HCT116 (cell line): ENCODE results near the gene DPM2. TPM values are rescaled to one million over a fixed set of nuclear protein-coding genes. Genes with fewer than 3 reads are reported as not detected.

ENCODE experiments used
- ATAC-seq: fragments of 200-7000 bp; cut with Tn5 transposase; 2 replicates; pipeline ENCODE4 v1.9.1; 2020; ENCODE audit warnings: mild to moderate bottlenecking, moderate library complexity
- BruUV-seq: library from RNA; stranded (reverse); fragments of 400-500 nt; replicated peaks from 2 replicates; lab custom pipeline; 2021; lab: Mats Ljungman, UMichigan
- CTCF ChIA-PET: fragments of 300-600 bp; sonication (Branson Sonifier 250); formaldehyde crosslinking; loops from one replicate; lab custom pipeline; 2021; ENCODE audit warnings: antibody characterized with exemption; lab: Charles Lee
- POLR2A ChIA-PET: fragments of 300-600, 350-600 bp; sonication (Branson Sonifier 250); formaldehyde crosslinking; loops from one replicate; lab custom pipeline; 2021; ENCODE audit warnings: antibody characterized with exemption; lab: Charles Lee
- RAD21 ChIA-PET, 2 experiments: fragments of 300-600 bp; sonication (Branson Sonifier 250); formaldehyde crosslinking; loops; one replicate each; lab custom pipeline; 2023; ENCODE audit warnings: low total read pairs in 2 of 2; ENCODE audit not compliant: uncharacterized antibody in 2 of 2, unreplicated experiment in 2 of 2, low non-redundant PET in 1 of 2; lab: Charles Lee
- DNase-seq: peaks from one replicate; pipeline ENCODE4 v3.0.0-alpha.2; 2010; ENCODE audit warnings: low read depth, low spot score
- H2AFZ ChIP-seq: fragments of 200-600 bp; shearing (Covaris generic), sonication (generic); 2 replicates; pipeline ENCODE4 v1.6.1; 2017; ENCODE audit warnings: low read depth, mixed run types, mixed read lengths, antibody characterized with exemption, low read length; ENCODE audit not compliant: poor library complexity, severe bottlenecking
- H3K27ac ChIP-seq: 2 replicates; pipeline ENCODE4 v1.5.1; 2012; ENCODE audit warnings: low read depth, low read length
- H3K27me3 ChIP-seq: fragments of 200-600 bp; sonication (generic); 2 replicates; pipeline ENCODE4 v1.6.1; 2016; ENCODE audit warnings: mixed run types, low read length, mixed read lengths; ENCODE audit not compliant: insufficient read depth
- H3K36me3 ChIP-seq, 2 experiments: fragments of 200-500 bp in 1 of 2; fragments of 200-600 bp in 1 of 2; sonication (Bioruptor generic) in 1 of 2; sonication (generic) in 1 of 2; 2 replicates each; pipeline versions ENCODE4 v1.5.1 to v1.6.1; 2014 to 2016; ENCODE audit warnings: low read length in 2 of 2, inconsistent platforms in 1 of 2, mixed read lengths in 1 of 2, mixed run types in 1 of 2; ENCODE audit not compliant: insufficient read depth in 2 of 2, control insufficient read depth in 1 of 2
- H3K4me1 ChIP-seq, 2 experiments: fragments of 200-600 bp in 1 of 2; sonication (generic) in 1 of 2; 2 replicates each; pipeline versions ENCODE4 v1.5.1 to v1.6.1; 2012 to 2017; ENCODE audit warnings: low read length in 2 of 2, inconsistent platforms in 1 of 2, mild to moderate bottlenecking in 1 of 2, mixed read lengths in 1 of 2, mixed run types in 1 of 2, moderate library complexity in 1 of 2; ENCODE audit not compliant: insufficient read depth in 2 of 2, control insufficient read depth in 1 of 2
- H3K4me2 ChIP-seq: fragments of 200-600 bp; sonication (generic); 2 replicates; pipeline ENCODE4 v1.6.1; 2017; ENCODE audit warnings: mixed run types, low read length, mixed read lengths
- H3K4me3 ChIP-seq, 2 experiments: fragments of 200-600 bp in 1 of 2; sonication (generic) in 1 of 2; replicated peaks in 1 of 2; 2 replicates each; pipeline ENCODE4 v1.5.1; 2011 to 2016; ENCODE audit warnings: low read length in 2 of 2, control low read depth in 1 of 2, low read depth in 1 of 2, mild to moderate bottlenecking in 1 of 2, mixed read lengths in 1 of 2, mixed run types in 1 of 2
- H3K79me2 ChIP-seq: fragments of 200-600 bp; sonication (generic); 2 replicates; pipeline ENCODE4 v1.6.1; 2017; ENCODE audit warnings: mild to moderate bottlenecking, mixed run types, low read length, moderate library complexity, mixed read lengths; ENCODE audit not compliant: insufficient read depth
- H3K9ac ChIP-seq: fragments of 200-600 bp; sonication (generic); 2 replicates; pipeline ENCODE4 v1.6.1; 2016; ENCODE audit warnings: low read length, mixed read lengths
- H3K9me2 ChIP-seq: fragments of 200-600 bp; sonication (generic), shearing (Covaris generic); 2 replicates; pipeline ENCODE4 v1.6.1; 2017; ENCODE audit warnings: mixed run types, mild to moderate bottlenecking, moderate library complexity; ENCODE audit not compliant: insufficient read depth
- H3K9me3 ChIP-seq, 2 experiments: fragments of 200-500 bp in 1 of 2; fragments of 200-600 bp in 1 of 2; sonication (Bioruptor generic) in 1 of 2; sonication (generic) in 1 of 2; 2 replicates each; pipeline ENCODE4 v1.6.1; 2014 to 2017; ENCODE audit warnings: low read length in 2 of 2, mixed read lengths in 2 of 2, inconsistent platforms in 1 of 2, low read depth in 1 of 2, mild to moderate bottlenecking in 1 of 2, mixed run types in 1 of 2, moderate library complexity in 1 of 2; ENCODE audit not compliant: control insufficient read depth in 1 of 2, insufficient read depth in 1 of 2
- H4K20me1 ChIP-seq: fragments of 200-600 bp; sonication (generic), shearing (Covaris generic); 2 replicates; pipeline ENCODE4 v1.6.1; 2017; ENCODE audit warnings: mixed run types, mild to moderate bottlenecking, moderate library complexity; ENCODE audit not compliant: insufficient read depth
- CBX3 ChIP-seq: IDR thresholded peaks from 2 replicates; pipeline ENCODE4 v1.6.1; 2012; ENCODE audit warnings: low read depth
- EGR1 ChIP-seq: IDR thresholded peaks from 2 replicates; pipeline ENCODE4 v1.6.1; 2012; ENCODE audit warnings: low read depth
- ELF1 ChIP-seq: IDR thresholded peaks from 2 replicates; pipeline ENCODE4 v1.6.1; 2012; ENCODE audit warnings: low read depth, borderline replicate concordance
- JUND ChIP-seq: IDR thresholded peaks from 2 replicates; pipeline ENCODE4 v1.6.1; 2012
- RAD21 ChIP-seq: IDR thresholded peaks from 2 replicates; pipeline ENCODE4 v1.6.1; 2012; ENCODE audit warnings: low read depth, mild to moderate bottlenecking
- SRF ChIP-seq: IDR thresholded peaks from 2 replicates; pipeline ENCODE4 v1.6.1; 2012; ENCODE audit warnings: low read depth
- YY1 ChIP-seq: IDR thresholded peaks from 2 replicates; pipeline ENCODE4 v1.6.1; 2011; ENCODE audit warnings: low read length, low read depth, moderate library complexity, mild to moderate bottlenecking; ENCODE audit not compliant: insufficient replicate concordance; ENCODE audit errors: extremely low read depth
- ZBTB33 ChIP-seq: IDR thresholded peaks from 2 replicates; pipeline ENCODE4 v1.6.1; 2011; ENCODE audit warnings: mild to moderate bottlenecking, low read length, moderate library complexity; ENCODE audit not compliant: insufficient replicate concordance; ENCODE audit errors: extremely low read depth
- intact Hi-C: fragments of 100-400 bp; cut with micrococcal nuclease; formaldehyde crosslinking; loops from 2 replicates; pipeline ENCODE4 v1.10.0; 2022
- total RNA-seq: library from RNA; stranded (reverse); gene quantifications from one replicate; pipeline ENCODE4 v1.2.1, GENCODE V29; 2021; ENCODE audit not compliant: unreplicated experiment

The DPM2 gene
- total RNA-seq, 1 experiment from 2014 or later: 54.6 TPM

GRCh38 chr9:127953768-127954505 lies 16.3 kb upstream of the DPM2 start (continued):
- TF ChIP-seq SRF (no peak), RAD21 (no peak)

GRCh38 chr9:127953154-127953553 lies 15.5 kb upstream of the DPM2 start:
- ChIA-PET POLR2A (interaction anchor here (0.8 kb wide), 1 partner anchor 116 kb away, joined by 3 read pairs; no protein-coding TSS in a partner anchor), RAD21 (interaction anchor here in 1 of 2 experiments (1.3 kb wide), 1 partner anchor 82 kb away, joined by 3 read pairs; no protein-coding TSS in a partner anchor), CTCF (interaction anchor here (1.8 kb wide), 1 partner anchor 10 kb away, joined by 21 read pairs; no protein-coding TSS in a partner anchor)
- H3K4me3 ChIP-seq: no peak overlapping the region
- BruUV-seq: no TSS peak
- DNase-seq: no peak
- H3K79me2 ChIP-seq: peaks cover 60% of the 10 kb centered on the region
- peaks cover 4% of the 10 kb centered on the region; the same call in 1 of the 2 replicates for H4K20me1 ChIP-seq
- no peak overlapping the region for H3K9ac ChIP-seq
- H3K9me3 ChIP-seq: no peaks in the 10 kb centered on the region; a peak in 1 of 4 replicates
- TF ChIP-seq YY1 (no peak), ZBTB33 (no peak), JUND (no peak), EGR1 (no peak), CBX3 (no peak), ELF1 (no peak)
- H3K27ac ChIP-seq: no peak overlapping the region
- no peak for ATAC-seq
- H3K9me2 ChIP-seq: no peaks in the 10 kb centered on the region
- no peaks in the 10 kb centered on the region for H3K27me3 ChIP-seq
- no peaks in the 10 kb centered on the region for H3K36me3 ChIP-seq
- H2AFZ ChIP-seq: no peak overlapping the region
- intact Hi-C loops: no loop called here
- H3K4me2 ChIP-seq: no peak overlapping the region
- peaks cover 58 to 77% of the 10 kb centered on the region in 2 experiments for H3K4me1 ChIP-seq
